ENCODE measurements around the gene SUSD4.
"Not testable (repeated sequence)": the region's sequence is repeated elsewhere in the genome, so short reads cannot be mapped to it uniquely, and the experiment has no call there.

Gene SUSD4

DNA sequence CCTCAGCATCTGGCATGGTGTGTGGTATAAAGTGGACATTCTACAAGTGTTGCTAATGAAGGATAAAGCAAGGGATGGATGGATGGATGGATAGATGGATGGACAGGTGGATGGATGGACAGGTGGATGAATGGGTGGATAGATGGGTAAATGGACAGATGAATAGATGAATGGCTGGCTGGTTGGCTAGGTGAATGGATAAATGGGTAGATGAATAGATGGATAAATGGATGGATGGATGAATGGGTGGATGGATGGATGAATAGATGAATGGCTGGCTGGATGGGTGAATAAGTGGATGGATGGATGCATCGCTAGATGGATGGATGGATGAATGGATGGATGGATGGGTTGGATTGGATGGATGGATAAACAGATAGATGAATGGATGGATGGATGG is 66.2 kb downstream of the SUSD4 start:
- DNase-seq (ENCODE audit: low read depth): no peak

DNA sequence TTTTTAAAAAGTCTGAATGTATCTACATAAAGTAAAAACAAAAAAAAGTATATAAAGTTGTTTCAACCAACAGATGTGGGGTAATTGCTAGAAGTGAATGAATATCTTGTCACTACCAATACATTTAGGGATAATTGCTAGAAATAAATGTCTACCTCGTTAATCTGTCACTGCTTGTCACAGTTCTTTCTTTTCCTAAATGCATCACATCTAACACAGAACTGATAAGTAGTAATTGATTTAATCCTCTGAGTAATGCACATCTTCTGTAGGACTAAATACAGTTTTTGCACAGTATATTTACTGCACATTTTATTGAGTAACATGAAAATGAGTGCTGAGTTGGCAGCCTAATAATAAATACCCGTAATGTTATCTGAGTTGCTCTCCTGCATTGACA is 72.2 kb downstream of the SUSD4 start:
- DNase-seq (ENCODE audit: low read depth): no peak

DNA sequence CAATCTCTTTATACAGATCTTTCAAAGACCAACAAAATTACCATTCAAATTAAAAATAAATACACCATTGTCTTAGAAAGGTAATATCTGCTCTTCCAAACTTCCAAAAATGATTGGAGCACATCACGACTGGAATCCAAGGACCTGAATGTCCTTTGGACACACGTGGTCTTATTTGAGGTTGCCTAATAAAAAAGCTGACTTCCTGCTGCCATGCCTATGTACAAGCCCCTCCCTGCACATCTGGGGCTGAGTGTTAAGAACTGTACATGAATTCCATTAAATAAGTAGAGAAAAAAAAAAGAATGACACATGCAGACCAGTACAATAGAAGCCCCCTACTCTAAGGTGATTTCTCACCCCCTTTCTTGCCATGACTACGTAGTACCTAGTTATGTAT is 73.6 kb downstream of the SUSD4 start:
- no peak for DNase-seq (ENCODE audit: low read depth)

DNA sequence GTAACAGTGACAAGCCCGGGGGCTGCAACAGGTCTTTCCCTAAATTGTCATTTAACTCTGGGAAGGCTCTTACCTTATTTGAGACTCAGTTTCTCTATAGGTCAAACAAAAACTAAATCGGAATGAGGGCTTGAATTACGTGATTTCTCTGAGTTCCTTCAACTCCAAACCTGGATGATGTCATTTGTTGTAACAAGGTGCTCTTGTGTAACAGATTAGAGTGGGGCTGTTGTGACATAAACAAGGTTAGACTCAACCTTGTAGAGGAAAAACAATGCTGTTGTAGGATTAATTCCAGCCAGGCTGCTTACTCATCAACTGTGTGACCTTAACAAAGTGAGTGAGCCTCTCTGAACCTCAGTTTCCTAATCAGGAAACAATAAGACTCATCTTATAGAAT is 74.4 kb downstream of the SUSD4 start:
- DNase-seq (ENCODE audit: low read depth): no peak

DNA sequence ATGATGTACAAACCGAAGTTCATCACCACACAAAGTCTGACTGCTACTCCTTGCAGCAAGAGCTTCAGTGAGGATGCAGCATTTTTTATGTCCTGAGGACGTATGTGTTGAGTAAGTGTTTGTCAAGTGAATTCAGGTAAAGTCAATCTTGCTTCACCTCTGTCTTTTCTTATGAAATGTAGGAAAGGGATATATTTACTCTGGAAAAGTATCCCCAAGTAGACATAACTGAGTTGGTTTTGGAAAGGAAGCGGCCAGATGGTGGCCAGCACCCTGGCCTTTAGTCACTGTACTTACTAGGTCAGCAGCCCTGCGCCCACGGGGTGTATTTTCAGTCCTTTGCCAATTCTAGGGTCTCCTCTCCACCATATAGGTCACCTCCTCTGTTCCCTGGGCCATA is 75.2 kb downstream of the SUSD4 start:
- no peak for DNase-seq (ENCODE audit: low read depth)

DNA sequence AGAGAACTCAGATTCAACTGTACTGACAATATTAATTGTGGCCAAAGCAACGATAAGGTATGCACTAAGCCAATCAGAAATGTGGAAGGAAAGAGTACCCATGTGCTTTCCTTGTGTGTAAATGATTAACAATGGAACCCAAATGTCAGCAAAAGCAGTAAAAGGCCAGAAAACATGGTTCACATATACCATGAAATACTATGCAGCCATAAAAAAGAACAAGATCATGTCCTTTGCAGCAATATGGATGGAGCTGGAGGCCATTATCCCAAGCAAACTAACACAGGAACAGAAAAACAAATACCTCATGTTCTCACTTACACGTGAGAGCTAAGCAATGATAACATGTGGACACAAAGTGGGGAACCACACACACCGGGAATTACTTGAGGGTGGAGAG is 78.5 kb downstream of the SUSD4 start:
- DNase-seq (ENCODE audit: low read depth): no peak

DNA sequence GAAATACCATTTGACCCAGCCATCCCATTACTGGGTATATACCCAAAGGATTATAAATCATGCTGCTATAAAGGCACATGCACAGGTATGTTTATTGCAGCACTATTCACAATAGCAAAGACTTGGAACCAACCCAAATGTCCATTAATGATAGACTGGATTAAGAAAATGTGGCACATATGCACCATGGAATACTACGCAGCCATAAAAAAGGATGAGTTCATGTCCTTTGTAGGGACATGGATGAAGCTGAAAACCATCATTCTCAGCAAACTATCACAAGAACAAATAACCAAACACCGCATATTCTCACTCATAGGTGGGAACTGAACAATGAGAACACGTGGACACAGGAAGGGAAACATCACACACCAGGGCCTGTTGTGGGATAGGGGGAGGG is 80.3 kb downstream of the SUSD4 start:
- not testable (repeated sequence) for DNase-seq (ENCODE audit: low read depth)

DNA sequence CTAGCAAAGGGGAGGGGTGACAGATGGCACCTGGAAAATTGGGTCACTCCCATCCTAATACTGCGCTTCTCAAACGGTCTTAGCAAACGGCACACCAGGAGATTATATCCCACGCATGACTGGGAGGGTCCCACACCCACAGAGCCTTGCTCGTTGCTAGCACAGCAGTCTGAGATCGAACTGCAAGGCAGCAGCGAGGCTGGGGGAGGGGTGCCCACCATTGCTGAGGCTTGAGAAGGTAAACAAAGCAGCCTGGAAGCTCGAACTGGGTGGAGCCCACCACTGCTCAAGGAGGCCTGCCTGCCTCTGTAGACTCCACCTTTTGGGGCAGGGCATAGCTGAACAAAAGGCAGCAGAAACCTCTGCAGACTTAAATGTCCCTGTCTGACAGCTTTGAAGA is 85.7 kb downstream of the SUSD4 start:
- DNase-seq (ENCODE audit: low read depth): not testable (repeated sequence)

DNA sequence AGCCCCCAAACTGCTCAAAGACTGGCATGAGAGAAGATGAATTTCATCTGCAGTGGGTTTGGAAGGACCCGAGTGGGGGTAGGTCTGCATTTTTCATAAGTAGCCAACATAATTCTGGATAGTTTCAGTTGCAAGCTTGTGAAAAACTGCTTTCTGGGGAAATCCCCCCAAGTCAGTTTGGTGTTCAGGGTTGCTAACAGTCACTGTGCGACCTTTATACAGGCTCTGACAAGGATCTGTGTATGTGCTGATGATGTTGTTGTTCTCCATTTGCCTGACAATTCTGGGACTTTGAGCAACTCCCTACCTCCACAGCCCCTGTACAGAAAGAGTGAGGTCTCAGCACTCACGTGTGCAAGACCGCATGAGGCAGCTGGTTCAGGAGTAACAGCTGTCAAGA is 87.9 kb downstream of the SUSD4 start:
- DNase-seq (ENCODE audit: low read depth): no peak

DNA sequence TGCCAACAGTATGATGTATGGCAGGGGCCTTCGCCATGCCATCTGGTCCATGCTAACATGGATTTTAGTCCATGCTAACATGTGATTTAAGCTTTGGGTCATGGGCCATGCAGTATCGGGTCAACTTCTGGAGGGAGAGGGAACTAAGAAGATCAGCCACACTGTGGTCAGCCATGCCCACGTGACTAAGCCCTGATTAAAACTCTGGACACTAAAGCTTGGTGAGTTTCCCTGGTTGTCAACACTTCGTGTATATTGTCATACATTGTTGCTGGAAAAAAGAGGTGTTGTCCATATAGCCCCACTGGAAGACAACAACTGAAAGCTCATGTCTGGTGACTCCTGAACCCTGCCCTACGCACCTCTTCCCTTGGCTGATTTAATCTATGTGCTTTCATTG is 90.5 kb downstream of the SUSD4 start:
- no peak for DNase-seq (ENCODE audit: low read depth)

DNA sequence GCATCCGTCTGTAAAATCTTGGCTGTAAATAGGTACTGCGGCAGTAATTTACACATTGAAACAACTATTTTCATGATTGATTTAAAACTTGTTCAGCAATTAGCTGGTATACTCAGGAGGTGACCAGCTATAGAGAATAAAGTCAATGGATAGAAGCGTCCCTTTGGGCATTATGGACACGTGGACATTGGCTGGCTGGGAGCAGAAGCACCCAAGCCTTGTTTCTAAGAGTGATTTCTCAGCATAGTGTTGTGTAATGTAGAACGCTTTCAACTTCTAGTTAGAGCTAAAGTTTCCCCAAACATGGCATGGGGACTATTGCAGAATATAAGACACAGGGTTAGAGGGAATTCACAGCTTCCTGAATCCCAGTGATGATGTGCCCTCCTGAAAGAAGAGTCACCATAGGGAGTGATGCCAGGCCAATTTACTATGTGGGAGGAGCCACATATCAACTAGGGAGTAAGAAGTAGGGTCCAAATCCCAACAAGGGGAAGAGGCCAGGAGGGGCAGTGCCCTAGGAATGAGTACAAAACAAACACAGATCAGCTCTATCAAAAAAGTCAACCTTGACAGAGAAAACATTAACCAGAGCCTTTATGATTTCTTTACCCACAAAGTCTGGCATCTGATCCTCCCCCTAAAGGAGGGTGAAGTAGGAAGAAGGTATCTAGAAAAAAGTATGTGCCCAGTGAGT is 92.7 kb downstream of the SUSD4 start:
- no peak for DNase-seq (ENCODE audit: low read depth)

DNA sequence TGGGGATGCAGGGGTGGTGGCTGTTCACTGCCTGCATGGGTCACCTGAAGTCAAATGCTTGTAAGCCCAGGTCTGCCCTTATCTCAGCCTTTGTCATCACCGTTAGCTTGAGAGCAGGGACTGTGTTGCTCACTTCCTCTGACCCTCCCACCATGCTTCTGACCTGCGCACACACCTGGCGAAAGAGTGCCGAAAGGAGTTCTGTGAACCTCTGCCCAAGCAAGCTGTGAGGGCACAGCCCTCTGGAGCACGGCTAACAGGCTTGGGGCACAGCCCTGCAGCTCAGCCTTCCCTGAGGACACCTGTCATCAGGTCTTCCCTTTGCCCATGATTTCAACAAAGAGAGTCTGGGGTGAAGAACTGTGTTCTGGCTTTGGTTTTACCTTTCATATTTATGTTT is 93.8 kb downstream of the SUSD4 start:
- DNase-seq (ENCODE audit: low read depth): no peak

DNA sequence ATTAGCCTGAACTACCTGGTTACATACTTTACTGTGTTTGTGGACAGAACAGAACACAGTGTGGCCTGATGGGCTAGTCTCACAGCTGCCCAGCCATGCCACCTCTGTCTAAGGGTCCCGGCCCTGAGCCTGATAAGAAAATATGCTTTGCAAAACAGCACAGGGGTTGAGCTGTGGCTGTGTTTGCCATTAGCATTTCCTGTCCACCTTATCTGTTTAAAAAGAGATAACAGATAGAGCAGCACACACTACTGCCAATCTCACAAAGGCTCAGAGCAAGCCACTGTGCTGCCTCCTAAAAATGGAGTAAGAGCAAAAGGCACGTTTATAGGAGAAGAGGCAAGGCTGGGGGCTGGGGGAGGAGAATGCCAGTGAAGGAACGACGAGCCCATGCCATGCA is 95.0 kb downstream of the SUSD4 start:
- DNase-seq (ENCODE audit: low read depth): no peak

DNA sequence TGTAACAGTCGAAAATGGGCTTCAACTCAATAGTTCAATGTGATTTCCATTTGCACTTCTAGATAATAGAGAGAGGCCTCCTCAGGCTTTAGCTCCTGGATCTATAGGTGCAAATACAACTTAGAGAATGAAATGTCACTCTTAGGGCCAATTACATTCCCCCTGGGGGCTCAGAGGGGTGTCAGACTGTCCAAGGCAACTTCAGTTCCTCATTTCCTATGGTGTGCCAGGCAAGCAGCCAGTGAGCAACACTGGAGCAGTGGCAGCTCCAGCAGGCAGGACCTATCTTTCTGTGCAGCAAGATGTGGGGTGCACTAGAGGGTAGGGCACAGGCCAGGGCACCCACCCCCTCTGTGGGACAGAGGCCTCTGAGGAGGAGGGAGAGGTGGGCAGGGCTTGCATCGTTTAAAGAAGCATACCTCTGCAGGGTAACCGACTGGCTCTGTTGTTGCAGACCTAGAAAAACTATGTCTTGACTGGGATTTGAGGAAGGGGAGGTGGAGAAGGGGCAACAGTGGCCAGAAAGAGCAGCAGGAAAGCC is 97.3 kb downstream of the SUSD4 start:
- DNase-seq (ENCODE audit: low read depth): no peak

DNA sequence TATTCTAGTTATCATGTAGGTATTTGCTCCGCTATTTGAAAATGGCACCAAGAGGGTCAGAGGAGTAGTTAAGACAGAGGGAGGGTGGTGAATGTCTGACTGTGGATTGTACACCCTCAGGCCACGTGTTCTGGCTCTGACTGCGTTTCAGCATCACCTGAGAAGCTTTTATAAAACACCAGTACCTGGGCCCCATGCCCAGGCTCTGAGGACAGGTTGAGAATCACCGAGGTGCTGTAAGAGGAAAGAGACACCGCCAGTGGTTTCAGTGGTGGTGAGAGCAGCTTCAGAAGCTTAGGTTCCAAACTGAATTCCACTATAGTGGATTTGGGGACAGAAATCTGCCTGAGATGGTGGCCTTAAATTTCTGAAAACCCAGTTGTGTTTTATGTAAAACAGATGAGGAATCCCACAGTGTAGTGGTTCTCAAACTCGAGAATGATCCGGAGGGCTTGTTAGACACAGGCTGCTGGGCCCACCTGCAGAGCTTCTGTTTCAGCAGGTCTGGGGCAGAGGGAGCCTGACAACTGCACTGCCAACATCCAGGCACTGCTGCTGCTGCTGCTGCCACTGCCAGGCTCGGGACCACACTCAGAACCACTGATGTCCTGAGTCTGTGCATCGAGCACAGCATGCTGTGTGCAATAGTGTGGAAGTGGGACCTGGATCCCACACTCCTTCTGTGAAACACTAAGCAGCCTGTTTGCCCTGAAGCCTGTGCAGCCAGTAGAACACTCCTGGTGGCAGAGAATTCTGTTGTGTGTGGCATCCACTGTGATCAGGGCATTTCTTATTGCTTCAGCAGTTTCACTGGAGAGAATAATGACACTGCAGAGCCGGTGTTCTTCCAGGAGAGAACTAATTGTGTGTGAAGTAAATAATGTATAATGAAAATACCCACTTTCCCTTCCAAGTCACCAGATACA is 98.7 kb downstream of the SUSD4 start:
- no peak for DNase-seq (ENCODE audit: low read depth)

DNA sequence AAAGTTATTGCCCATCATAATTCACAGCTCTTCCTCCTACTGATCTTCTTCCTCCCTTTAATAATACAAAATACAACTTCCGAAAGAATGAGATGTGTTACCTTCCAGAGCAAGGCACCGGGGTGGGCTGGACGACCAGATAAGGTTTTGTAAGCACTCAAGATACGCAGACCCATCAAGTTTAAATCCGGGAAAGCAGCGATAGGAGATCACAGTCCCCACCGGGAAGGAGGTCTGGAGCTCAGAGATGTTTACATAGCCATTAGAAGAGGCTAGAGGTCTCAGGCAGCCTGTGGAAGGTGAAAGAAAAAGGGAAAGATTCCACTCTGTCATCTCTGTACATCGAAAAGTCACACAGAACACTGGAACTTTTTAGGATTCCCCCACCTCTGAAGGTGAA is 99.4 kb downstream of the SUSD4 start:
- DNase-seq (ENCODE audit: low read depth): no peak

DNA sequence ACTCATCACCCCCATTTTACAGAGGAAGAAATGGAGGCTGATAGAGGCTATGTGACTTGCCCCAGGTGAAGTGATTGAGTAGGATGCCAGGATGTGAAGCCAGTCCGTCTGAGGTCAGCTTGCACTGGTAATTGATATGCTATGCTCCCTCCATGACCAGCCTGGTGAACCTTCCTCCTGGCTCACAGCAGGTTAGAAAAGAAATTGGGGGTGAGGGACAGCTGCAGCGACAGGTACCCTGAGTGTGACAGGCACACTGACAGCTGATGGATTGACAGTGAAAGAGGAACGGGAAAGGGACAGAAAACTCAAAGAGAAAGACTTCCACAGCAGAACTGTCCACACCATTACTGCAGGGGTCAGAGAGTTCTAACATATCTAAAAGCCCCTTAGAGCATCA is 102.1 kb downstream of the SUSD4 start:
- no peak for DNase-seq (ENCODE audit: low read depth)

DNA sequence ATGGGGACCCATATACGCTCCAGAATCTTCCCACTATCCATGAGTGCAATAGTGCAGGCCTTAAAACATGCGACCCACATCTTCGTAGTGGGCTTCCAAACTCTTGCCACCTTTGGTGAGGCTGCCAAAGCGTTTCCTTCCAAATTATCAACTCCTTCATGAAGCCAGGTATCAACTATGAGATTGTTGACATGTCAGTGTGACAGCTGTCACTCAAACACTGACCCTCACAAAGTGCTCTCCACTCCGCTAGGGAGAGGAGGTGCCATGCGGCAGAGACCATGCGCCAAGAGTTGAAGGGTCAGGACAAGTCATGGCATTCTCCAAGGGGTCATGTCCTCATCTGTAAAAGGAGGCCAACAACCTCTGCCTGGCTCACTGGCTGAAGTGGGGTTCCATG is 103.3 kb downstream of the SUSD4 start:
- no peak for DNase-seq (ENCODE audit: low read depth)

DNA sequence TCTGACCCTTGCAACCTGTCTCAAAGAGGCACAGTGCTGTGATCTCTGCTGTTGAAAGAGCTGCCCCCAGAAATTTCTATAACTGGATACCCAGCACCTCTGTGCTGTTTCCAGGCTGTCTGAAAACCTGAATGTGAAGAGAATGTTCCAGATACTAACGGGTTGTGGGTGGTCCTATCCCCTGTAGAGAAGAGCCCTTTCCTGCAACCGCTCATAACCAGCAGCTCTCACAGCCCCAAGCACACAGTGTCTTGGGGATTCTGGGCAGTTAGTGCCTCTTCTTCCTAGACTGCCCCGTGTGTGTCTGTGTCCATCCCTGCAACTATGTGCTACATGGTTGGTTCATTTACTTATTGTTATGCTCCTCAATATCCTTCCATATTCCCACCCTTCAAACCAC is 104.5 kb downstream of the SUSD4 start:
- no peak for DNase-seq (ENCODE audit: low read depth)

DNA sequence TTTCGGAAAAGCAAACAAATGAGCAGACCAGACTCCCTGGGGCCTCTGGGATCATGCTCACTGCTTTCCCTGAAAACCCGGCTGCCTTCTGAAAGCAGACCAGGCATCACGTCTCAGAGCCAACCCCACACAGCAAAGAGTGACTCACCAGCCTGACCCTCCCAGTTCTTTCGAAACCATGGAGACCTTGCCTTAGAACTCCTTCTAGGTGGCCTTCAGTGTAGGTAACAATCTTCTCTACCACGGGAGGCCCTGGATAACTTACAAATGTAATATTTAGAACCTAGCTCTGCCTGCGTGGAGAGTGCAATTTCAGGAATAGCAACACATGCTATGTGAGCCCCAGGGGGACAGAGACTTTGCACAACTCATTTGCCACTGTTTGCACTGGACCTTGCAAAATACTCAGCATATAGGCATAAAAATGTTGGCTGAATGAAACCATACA is 105.2 kb downstream of the SUSD4 start:
- DNase-seq (ENCODE audit: low read depth): no peak

DNA sequence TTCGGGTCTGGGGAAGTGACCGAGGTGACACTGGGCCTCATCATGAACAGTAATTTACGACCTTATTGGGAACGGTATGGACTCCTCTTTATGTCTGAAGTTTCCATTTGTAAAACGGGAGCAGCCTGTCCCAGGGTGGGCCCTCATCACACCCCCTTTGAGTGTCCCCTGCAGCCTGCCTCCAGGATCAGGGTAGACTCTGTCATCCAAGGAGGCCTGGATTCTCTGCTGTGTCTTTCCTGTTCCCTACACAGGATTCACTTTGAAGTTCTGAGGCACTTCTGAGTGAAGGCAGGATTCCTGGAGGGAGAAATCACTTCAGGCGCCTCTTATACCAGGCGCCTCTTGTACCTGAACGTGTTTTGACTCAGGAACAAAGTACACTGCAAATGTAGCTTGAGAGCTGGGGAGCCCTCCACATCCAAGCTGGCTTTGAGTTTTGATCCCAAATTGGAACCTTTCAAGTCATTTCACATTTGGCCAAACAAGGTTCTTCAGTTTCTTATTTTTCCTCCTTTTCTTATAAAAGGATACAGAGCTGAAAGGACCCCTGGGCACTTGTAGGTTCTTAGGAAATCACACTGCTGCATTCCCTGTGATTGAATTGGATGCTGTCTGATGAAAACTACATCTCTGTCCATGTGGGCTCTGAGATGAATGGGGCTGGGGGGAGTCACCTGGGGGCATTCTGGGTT is 106.0 kb downstream of the SUSD4 start:
- no peak for DNase-seq (ENCODE audit: low read depth)

DNA sequence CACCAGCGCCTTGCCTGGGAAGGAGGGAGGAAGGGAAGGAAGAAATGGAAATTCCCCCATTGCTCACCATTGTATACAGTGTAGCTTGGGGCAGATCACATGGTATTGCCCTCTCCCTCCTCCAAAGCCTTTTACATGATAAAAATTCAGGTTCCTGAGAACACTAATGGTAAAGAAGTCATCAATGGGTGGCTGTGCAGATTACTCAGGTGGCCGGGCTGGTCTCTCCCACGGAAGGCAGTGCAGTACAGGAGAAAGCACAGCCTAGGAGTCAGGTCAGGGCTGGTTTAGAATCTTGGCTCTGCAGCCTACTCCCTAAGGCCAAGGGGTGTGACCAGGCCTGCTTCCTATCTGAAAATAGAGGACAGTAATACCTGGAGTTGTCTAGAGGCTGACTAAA is 107.9 kb downstream of the SUSD4 start:
- DNase-seq (ENCODE audit: low read depth): no peak

DNA sequence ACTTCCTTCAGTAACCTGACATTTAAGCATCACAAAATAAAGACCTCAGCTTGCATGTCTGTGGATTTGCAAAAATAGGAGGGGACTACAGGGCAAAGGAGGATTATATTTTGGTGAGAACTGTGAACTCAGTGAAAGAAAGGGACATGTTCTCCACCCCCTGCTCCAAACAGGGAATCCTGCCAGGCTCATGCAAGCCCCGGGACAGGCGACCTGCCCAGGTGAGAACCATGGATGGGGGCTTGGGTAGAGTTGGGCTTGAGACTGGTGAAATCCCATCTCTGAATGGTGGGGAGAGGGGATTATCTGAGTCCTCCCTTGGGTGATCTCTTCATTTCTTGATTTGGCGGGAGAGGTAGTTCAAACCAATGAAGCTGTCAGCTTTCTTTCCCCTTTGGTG is 110.1 kb downstream of the SUSD4 start:
- no peak for DNase-seq (ENCODE audit: low read depth)
